ENCODE results near the gene SF3B4. TPM values are rescaled to one million over a fixed set of nuclear protein-coding genes. Genes with fewer than 3 reads are reported as not detected.
A peak's percentile ranks its signal among the peaks of the same experiment; 100 is the strongest.

SF3B4 gene
- total RNA-seq, 4 donors from 2014 or later, result 4.4 to 17.4 (median 8.1) TPM

GRCh38 chr1:149936992-149937705 is 9.5 kb upstream of the SF3B4 start:
- no peaks in the 10 kb centered on the region for H3K9me3 ChIP-seq
- H3K4me3 ChIP-seq, result peak overlapping the region in 3 of 4 donors; percentile 47 to 53 (median 49)
- H3K27me3 ChIP-seq, result no peaks in the 10 kb centered on the region
- DNase-seq (peak in 1 of 2 donors; percentile 40), ATAC-seq (no peak)
- intact Hi-C loops (cut with DNase I; ENCODE audit: low total_unique reads), result no loop called here
- peaks cover 32 to 47% of the 10 kb centered on the region in 2 donors for H3K4me1 ChIP-seq
- H3K36me3 ChIP-seq, result no peaks in the 10 kb centered on the region
- in situ Hi-C loops (cut with MboI; ENCODE audit: low sequenced_read_pairs in 4 of 4), result no loop called here
- H3K27ac ChIP-seq, result peak overlapping the region; percentile 83 to 95 (median 90)
- TF ChIP-seq POLR2A (IDR thresholded peaks at IDR 0.05) (no peak), CTCF (IDR thresholded peaks at IDR 0.05 in 4 of 5, conservative IDR thresholded peaks at IDR 0.05 in 1 of 5) (no peak)

GRCh38 chr1:149936170-149936991 is 8.8 kb upstream of the SF3B4 start, which contains the start of gene MTMR11:
Gene MTMR11 (minus strand): TSS chr1:149936879. CDS start chr1:149936647, 232 bp downstream.
- Histone ChIP-seq H3K36me3 (no peaks in the 10 kb centered on the region), H3K4me3 (peak within 1 kb of the TSS; percentile 29 to 53 (median 48)), H3K4me1 (peaks cover 32 to 47% of the 10 kb centered on the region in 2 donors), H3K9me3 (no peaks in the 10 kb centered on the region), H3K27me3 (no peaks in the 10 kb centered on the region), H3K27ac (peak within 1 kb of the TSS; percentile 83 to 95 (median 90))
- ATAC-seq (peak in 1 of 2 donors; percentile 22), DNase-seq (no peak)
- TF ChIP-seq CTCF (IDR thresholded peaks at IDR 0.05 in 4 of 5, conservative IDR thresholded peaks at IDR 0.05 in 1 of 5), result no peak
- no peak for TF ChIP-seq POLR2A (IDR thresholded peaks at IDR 0.05)
- in situ Hi-C loops (cut with MboI; ENCODE audit: low sequenced_read_pairs in 4 of 4), result no loop called here
- intact Hi-C loops (cut with DNase I; ENCODE audit: low total_unique reads), result no loop called here

- in situ Hi-C loops (cut with MboI; ENCODE audit: low sequenced_read_pairs in 4 of 4) (no loop called here), intact Hi-C loops (cut with DNase I; ENCODE audit: low total_unique reads) (no loop called here)
- no peak for DNase-seq
- H3K36me3 ChIP-seq, result no peaks in the 10 kb centered on the region
- peaks cover 27 to 42% of the 10 kb centered on the region in 2 donors for H3K4me1 ChIP-seq
- H3K27me3 ChIP-seq, result no peaks in the 10 kb centered on the region
- H3K9me3 ChIP-seq, result no peaks in the 10 kb centered on the region
- ATAC-seq, result no peak
- TF ChIP-seq POLR2A (IDR thresholded peaks at IDR 0.05) (no peak), CTCF (IDR thresholded peaks at IDR 0.05 in 4 of 5, conservative IDR thresholded peaks at IDR 0.05 in 1 of 5) (no peak)
- peak overlapping the region in 1 of 4 donors; percentile 39 for H3K27ac ChIP-seq
- no peak overlapping the region for H3K4me3 ChIP-seq
Measured at GRCh38 chr1:149934356-149934755, 6.8 kb upstream of the SF3B4 start.

GRCh38 chr1:149933208-149933607 is 5.6 kb upstream of the SF3B4 start:
- DNase-seq (no peak), ATAC-seq (no peak)
- Histone ChIP-seq H3K4me1 (peaks cover 23 to 36% of the 10 kb centered on the region in 2 donors), H3K36me3 (no peaks in the 10 kb centered on the region), H3K9me3 (no peaks in the 10 kb centered on the region), H3K27ac (no peak overlapping the region), H3K4me3 (no peak overlapping the region), H3K27me3 (no peaks in the 10 kb centered on the region)
- no peak for TF ChIP-seq POLR2A (IDR thresholded peaks at IDR 0.05)
- TF ChIP-seq CTCF (IDR thresholded peaks at IDR 0.05 in 4 of 5, conservative IDR thresholded peaks at IDR 0.05 in 1 of 5), result no peak
- intact Hi-C loops (cut with DNase I; ENCODE audit: low total_unique reads), result no loop called here
- in situ Hi-C loops (cut with MboI; ENCODE audit: low sequenced_read_pairs in 4 of 4), result no loop called here

Measured in gastrocnemius medialis (tissue), 4 donors.